K562 (cell line): ENCODE measurements around the gene PDHB.

Source experiments
- CBFA2T3 ChIP-seq: fragments of 450-650 bp; IDR thresholded peaks from 2 replicates; pipeline ENCODE4 v1.6.1; 2017
- FOXK1 ChIP-seq: sonication (generic); formaldehyde crosslinking; IDR thresholded peaks from 2 replicates; pipeline ENCODE4 v1.8.0; 2022; ENCODE audit warnings: missing genetic modification reagents, mild to moderate bottlenecking, borderline replicate concordance
- IRF1 ChIP-seq: sonication (generic); formaldehyde crosslinking; IDR thresholded peaks from 2 replicates; pipeline ENCODE4 v1.8.0; 2022; ENCODE audit warnings: missing genetic modification reagents, mild to moderate bottlenecking, borderline replicate concordance
- JUND ChIP-seq, 2 experiments: IDR thresholded peaks; 2 replicates in 1 of 2; 3 replicates in 1 of 2; pipeline ENCODE4 v1.6.1; 2011; ENCODE audit warnings: borderline replicate concordance in 2 of 2, low read depth in 2 of 2, low read length in 2 of 2, improper control_type of control experiment in 1 of 2, missing biosample characterization in 1 of 2, missing genetic modification characterization in 1 of 2, missing genetic modification reagents in 1 of 2
- MYNN ChIP-seq, 2 experiments: sonication (generic); formaldehyde crosslinking in 1 of 2; IDR thresholded peaks; 2 replicates each; pipeline versions ENCODE4 v1.5.0 to v1.6.1; 2016 to 2020; ENCODE audit warnings: antibody characterized with exemption in 1 of 2, missing genetic modification reagents in 1 of 2
- NR1H2 ChIP-seq: sonication (generic); formaldehyde crosslinking; IDR thresholded peaks from 2 replicates; pipeline ENCODE4 v1.4.0; 2020; ENCODE audit warnings: mild to moderate bottlenecking, missing genetic modification reagents
- ZNF184 ChIP-seq: sonication (generic); formaldehyde crosslinking; IDR thresholded peaks from 2 replicates; pipeline ENCODE4 v1.5.0; 2020; ENCODE audit warnings: missing genetic modification reagents

GRCh38 chr3:58409663-58410062 lies 24.0 kb downstream of the PDHB start:
- no peak for TF ChIP-seq JUND (IDR thresholded peaks at IDR 0.05; ENCODE audit: borderline replicate concordance, low read depth, low read length)
- TF ChIP-seq JUND (tag; IDR thresholded peaks at IDR 0.05; ENCODE audit: borderline replicate concordance, low read depth, low read length): no peak
- no peak for TF ChIP-seq ZNF184 (CRISPR knock-in tag)
- no peak for TF ChIP-seq FOXK1 (CRISPR knock-in tag)
- no peak for TF ChIP-seq CBFA2T3
- no peak for TF ChIP-seq IRF1
- no peak for TF ChIP-seq MYNN (IDR thresholded peaks at IDR 0.05)
- no peak for TF ChIP-seq MYNN (CRISPR knock-in tag; IDR thresholded peaks at IDR 0.05)
- TF ChIP-seq NR1H2 (CRISPR knock-in tag): no peak
